Measurements from ENCODE around the gene INCA1.

Gene INCA1

GRCh38 chr17:5003214-5003867 lies 6.0 kb upstream of the INCA1 start:
- no peak for DNase-seq

DNA sequence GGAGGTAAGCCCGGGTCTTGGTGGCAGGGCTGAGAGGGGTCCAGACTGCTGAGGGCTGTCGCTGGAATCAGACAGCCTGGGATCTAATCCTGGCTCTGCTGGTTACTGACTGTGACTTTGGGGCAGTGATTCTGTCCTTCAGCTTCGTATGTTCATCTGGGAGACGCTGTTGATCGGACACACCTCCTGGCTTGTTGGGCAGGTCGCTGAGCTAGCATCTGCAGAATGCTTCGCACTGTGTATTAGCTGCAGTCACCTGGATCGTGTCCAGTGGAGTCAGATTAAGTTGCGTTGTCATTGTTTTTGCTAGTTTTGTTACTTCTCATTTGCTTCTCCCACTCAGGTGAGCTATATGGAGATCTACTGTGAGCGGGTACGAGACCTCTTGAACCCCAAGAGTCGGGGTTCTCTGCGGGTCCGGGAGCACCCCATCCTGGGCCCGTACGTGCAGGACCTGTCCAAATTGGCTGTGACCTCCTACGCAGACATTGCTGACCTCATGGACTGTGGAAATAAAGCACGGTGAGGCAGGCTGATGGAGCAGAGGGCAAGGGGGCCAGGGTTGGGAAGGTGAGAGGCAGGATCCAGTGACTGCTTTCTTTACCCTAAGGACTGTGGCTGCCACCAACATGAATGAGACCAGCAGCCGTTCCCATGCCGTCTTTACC lies 4.9 kb upstream of the INCA1 start:
- no peak for DNase-seq

DNA sequence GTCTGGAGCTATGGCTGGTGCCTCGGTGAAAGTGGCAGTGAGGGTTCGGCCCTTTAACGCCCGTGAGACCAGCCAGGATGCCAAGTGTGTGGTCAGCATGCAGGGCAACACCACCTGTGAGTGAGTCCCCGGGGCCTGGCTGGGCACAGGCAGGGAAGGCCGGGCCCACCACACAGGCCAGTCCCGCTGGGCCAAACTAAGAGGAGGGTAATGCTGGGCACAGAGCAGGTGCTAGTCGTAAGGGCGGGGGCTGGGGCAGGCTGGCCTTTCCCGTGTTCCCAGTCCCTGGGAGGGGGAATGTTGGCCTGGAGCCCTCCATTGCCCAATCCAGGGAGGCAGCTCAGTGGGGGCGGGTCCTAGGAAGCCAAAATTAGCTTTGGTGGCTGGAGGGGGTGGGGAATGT lies 2.9 kb upstream of the INCA1 start:
- DNase-seq: no peak

DNA sequence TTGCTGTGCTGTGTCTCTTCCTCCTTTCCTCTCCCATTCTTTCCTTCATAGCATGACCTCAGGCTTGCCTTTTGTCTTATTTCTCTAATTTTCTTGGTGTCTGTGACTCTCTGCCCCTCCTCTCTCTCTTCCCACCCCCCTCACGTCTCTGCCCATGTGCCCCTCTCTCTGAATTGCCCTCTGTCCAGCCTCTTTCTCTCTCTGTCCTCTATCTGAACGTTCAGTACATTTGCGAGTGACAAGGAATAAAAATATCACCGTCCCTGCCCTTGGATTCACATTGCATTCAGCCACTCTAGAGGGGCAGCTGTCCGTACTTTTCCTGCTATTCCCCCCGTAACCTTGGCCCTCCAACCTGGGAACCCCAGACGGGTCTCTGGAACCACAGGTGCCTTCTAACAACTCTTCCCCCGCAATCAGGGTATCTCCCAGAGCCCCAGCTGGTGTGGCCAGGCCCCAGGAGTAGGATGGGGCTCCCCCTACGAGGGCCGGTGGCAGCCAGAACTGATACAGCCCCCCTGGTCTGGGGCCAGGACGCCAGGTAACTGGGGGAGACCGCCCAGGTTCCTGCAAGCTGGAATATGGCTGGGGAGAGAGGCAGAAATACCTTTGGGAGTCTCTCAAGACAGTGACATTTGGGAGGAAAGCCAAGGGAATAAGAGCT lies 2.2 kb upstream of the INCA1 start:
- no peak for DNase-seq

GRCh38 chr17:4998732-4999429 lies 1.6 kb upstream of the INCA1 start:
- DNase-seq: no peak

DNA sequence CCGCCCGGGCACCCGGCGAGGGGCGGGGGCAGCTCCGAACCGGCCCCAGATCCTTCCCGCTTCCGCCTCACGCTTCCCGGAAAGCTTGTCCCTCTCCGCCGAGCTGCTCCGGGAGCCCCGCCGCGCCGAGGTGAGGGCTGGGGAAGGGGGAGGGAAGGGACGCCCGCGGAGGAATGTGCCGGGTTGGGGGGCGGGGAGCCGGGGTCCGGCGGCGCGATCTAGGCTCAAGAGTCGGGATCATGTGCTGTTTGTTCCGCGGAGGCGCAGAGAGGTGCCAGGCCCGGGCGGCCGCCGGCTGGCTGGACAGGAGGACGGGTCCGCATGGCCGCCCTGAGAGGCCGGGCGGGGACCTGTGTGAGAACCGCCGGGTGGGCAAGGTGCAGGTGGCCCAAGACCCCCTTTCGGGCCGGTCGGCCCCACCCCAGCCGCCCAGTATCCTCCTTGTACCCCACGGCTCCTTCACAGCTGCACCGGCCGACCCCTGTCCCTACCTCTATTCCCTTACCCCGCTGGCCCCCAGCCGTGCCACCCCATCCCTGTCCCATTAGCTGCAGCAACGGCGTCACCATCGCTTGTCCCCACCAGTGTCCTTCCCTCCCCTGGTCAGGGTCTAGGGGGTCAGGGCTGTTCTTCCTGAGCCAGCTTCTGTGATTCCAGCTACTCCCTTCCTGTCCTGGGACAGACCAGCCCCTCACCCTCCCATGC lies 857 bp upstream of the INCA1 start:
- DNase-seq: no peak

DNA sequence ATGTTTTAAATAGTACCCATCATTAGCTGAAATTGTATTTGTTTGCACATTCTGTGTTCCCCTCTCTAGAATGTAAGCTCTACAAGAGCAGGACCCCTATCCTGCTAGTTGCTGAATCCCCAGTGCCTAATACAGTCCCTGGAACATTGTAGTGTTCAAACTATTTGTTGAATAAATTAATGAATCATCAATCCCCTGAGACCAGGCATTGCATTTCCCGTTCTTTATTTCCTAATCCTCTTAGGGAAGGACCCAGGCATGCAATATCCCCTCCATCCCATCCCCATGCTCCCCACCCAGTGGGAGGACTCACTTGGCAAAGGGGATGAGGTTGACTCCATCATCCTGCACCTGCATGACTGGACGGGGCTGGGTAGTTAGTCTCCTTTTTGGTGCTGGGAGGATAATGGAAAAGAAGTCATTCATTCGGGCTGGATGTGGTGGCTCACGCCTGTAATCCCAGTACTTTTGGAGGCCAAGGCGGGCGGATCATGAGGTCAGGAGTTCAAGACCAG lies 3.2 kb downstream of the INCA1 start:
- DNase-seq: no peak

- no peak for DNase-seq
Observed at GRCh38 chr17:4987767-4988567, 9.4 kb downstream of the INCA1 start.

DNA sequence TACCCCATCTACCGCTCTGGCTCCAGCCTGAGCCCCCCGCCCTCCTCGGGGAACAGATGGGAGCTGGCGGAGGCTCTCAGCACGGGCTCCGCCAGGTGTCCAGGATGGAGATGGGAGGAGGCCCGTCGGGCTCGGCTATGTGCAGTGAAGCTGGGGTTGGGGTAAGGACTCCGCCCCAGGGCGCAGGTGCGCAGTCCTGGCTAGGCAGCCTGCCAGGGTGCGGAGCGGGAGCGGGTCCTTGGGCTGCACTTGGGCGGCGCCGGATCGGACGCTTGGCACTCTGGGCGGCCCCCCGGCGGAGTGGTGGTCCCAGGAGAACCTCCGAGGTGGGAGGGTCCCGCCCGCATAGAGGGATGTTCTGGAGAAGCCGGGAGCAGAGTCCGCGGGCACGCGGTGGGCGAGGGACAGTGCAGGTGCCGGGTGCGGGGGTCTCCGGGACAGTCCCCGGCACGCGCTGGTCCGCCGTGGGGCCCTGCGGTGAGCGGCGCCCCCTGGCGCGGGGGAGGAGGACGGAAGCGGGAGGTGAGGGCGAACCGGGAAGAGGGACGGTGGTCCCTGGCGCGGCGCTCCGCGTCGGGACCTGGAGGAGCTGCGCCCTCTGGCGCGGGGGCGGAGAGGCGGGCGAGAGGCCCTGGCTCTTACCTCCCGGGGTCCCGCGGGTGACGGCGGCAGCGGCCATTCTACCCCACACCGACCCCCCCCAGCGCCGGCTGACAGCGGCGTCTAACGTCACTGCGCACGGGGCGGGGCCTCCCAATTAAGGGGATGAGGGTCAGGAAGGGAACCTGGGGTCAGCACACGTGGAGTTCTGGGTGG lies 10.2 kb downstream of the INCA1 start, which contains the start of gene CAMTA2:
CAMTA2 (minus strand) TSS at position 725 of the 816 bp plus-strand sequence. CDS start 1,453 bp downstream, outside the sequence.
- peak; percentile 64 to 77 for DNase-seq

DNA sequence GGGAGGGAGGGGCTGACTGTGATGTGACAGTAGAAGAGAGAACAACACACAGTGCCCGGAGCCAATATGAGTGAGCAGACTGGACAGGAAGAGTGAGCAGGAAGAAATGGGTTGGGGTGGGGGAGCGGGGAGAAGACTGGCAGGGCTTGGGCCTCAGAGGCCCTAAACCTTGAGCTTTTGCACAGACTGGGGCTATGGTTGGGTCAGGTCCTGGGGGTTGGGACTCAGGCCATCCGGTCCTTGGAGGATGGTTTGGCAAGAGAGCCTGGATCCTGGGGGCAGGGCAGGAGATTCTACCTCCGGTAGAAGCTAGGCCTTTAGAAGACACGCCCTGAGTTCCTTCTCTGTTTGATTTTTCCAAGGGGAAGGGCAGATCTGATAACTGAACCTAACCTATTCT lies 10.9 kb downstream of the INCA1 start:
- DNase-seq: no peak

GRCh38 chr17:4982305-4982704 lies 15.0 kb downstream of the INCA1 start:
- DNase-seq: no peak

- DNase-seq: peak in 1 of 2 experiments; percentile 22
Observed at GRCh38 chr17:4980644-4981216, 16.6 kb downstream of the INCA1 start.

DNA sequence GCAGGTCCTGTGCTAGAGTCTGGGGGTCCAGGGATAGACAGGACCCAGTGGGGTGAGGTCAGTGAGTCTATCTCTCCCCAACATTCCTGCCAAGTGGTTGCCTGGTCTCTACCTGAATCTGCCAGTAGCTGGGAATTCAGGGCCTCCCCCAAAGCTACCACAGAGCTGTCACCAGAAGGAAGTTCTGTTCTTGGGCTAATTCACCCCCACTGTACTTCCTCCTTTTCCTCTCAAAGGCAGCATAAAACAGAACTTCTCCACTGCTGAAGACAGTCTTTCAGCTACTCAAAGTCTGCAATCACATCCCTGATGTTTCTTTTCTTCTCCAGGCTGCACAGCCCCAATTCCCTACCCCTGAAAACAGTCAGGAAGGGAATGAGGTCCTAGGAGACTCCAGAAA lies 18.6 kb downstream of the INCA1 start:
- DNase-seq: no peak

DNA sequence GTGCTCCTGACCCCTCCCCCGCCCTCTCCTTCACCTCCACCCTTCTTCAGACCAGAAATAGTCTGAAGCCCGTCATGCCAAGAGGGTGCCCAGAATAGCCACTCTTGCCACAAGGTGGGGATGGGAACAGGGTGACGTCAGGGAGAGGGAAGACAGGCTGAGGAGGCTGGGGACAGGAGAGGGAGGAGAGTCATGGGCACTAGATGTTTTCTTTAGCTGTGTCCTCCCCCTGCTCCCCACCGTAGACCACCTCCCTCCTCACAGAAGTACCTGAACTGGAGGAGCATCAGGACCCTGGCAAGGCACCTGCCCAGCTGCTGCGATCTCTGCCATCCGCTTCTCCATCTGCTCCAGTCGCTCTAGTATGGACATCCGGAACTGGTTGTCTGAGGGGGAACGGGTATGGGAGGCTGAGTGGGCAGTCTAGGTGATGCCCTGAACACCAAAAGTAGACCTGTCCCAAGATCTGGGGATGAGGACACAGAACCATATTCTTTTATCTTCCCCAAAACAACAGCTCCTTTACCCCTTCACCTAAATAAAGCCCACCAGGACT lies 23.1 kb downstream of the INCA1 start:
- DNase-seq: no peak

GRCh38 chr17:4973256-4974114 lies 23.8 kb downstream of the INCA1 start:
- no peak for DNase-seq

GRCh38 chr17:4972752-4973151 lies 24.6 kb downstream of the INCA1 start:
- no peak for DNase-seq

- DNase-seq: no peak
Observed at GRCh38 chr17:4972322-4972721, 25.0 kb downstream of the INCA1 start.

DNA sequence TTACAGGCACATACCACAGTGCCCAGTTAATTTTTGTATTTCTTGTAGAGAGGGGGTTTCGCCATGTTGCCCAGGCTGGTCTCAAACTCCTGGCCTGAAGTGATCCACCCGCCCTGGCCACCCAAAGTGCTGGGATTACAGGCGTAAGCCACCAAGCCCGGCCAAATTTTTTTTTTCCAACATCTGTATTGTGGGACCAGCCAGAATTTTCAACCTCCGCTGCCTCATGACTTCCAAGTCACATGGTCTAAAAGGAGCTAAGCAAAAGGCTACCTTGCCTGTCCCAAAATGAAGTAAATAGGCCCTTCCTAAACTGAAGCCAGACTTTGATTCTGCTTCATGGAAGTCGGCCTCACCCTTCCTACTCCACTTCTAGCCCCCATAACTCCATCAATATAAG lies 25.5 kb downstream of the INCA1 start:
- DNase-seq: no peak

- no peak for DNase-seq
Observed at GRCh38 chr17:4970273-4970672, 27.0 kb downstream of the INCA1 start.

Data from SW 1271 (cell line).